ENCODE data around the gene TENT5C.

The TENT5C gene

DNA sequence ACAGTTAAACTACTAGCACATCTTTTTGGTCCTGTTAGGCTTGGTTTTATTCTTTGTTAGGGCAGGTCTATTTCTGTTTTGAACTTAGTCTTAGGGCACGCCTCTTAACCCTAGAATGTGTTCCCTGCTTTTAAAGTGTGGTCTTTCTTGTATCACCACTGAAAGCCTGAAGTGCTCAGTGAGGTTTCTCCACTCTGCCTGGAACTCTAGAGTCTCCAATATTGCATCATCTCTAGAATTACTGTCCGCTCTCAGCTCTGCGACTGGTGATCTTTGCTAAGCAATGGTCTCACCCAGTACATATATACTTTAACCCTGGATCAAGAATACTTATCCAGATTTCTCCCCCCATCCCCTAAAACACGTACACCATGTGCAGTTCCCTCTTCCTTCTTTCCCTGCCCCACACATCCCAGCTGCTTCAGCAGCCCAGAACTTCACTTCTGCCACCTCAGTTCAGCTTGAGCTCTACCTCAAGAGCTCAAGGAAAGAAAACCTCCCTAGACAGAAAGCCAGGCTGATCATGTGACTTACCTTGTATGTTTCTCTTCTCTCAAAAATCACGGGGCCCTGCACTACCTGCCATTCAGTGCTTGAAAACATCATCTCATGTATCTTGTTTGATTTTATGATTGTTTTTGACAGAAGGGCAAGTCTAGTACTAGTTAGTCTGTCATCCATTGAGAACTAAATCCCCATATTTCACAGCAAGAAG is 59.9 kb downstream of the TENT5C start:
- no peak for DNase-seq (ENCODE audit: low read depth)
- no peak overlapping the region for H3K4me3 ChIP-seq (ENCODE audit: low read length)
- TF ChIP-seq, protein P1, sequence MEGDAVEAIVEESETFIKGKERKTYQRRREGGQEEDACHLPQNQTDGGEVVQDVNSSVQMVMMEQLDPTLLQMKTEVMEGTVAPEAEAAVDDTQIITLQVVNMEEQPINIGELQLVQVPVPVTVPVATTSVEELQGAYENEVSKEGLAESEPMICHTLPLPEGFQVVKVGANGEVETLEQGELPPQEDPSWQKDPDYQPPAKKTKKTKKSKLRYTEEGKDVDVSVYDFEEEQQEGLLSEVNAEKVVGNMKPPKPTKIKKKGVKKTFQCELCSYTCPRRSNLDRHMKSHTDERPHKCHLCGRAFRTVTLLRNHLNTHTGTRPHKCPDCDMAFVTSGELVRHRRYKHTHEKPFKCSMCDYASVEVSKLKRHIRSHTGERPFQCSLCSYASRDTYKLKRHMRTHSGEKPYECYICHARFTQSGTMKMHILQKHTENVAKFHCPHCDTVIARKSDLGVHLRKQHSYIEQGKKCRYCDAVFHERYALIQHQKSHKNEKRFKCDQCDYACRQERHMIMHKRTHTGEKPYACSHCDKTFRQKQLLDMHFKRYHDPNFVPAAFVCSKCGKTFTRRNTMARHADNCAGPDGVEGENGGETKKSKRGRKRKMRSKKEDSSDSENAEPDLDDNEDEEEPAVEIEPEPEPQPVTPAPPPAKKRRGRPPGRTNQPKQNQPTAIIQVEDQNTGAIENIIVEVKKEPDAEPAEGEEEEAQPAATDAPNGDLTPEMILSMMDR (conservative IDR thresholded peaks at IDR 0.05; ENCODE audit: low read depth, low read length): no peak

DNA sequence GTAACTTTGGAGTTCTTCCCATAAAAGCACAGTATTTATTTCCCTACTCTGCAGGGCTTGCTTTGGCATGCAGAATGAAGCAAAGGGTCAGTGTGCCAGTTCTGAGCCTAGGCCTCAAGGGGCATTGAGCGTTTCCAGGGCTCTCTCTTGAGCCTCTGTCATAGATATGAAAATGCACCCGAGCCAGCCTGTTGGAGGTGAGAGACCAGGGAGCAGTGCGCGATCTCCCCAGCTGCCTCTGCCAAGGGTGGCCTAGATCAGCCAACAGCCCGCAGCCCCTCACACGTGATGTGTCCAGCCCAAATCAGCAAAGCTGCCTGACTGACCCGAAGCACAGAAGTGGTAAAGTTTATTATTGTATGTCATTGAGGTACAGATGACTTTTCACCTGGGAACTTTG is 63.7 kb downstream of the TENT5C start:
- DNase-seq (ENCODE audit: low read depth): no peak
- TF ChIP-seq, protein P1 (conservative IDR thresholded peaks at IDR 0.05; ENCODE audit: low read depth, low read length): no peak
- H3K4me3 ChIP-seq (ENCODE audit: low read length): no peak overlapping the region

DNA sequence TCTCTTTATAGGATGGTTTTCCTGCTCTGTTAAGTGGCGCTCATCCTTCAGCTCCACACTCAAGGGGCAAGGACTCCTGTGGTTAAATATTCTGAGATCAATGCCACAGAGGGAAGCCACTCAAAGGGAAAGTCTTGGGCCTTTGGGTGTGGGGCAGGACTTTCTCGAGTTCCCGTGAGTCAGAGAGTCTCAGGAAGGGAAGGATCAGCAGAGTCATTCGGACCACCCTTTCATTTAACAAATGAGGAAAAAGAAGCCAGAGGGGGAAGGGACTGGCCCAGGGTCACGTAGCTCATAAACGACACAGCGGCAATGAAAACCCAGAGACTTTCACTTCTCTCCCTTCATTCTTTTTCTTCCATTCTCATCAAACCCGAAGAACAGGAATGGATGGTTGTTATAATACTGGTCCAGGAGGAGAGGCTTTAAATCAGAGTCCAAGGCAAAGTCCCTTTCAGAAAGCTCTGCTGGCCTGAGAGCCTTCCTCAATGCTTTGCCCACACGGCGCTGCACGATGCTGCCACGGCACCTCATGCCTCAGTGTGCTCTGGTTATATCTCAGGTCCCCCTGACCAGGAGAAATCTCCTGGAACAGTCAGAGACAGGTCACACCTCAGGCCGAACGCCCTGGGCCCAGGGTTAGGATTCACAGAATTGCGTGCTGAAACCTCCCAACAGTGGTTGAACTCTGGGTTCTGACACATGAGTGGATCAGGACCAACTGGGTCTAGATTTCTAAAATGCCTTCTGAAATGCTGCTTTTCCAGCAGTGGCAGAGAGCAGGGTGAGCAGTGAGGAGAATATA is 65.3 kb downstream of the TENT5C start:
- TF ChIP-seq, protein P1 (conservative IDR thresholded peaks at IDR 0.05; ENCODE audit: low read depth, low read length): no peak
- DNase-seq (ENCODE audit: low read depth): no peak

DNA sequence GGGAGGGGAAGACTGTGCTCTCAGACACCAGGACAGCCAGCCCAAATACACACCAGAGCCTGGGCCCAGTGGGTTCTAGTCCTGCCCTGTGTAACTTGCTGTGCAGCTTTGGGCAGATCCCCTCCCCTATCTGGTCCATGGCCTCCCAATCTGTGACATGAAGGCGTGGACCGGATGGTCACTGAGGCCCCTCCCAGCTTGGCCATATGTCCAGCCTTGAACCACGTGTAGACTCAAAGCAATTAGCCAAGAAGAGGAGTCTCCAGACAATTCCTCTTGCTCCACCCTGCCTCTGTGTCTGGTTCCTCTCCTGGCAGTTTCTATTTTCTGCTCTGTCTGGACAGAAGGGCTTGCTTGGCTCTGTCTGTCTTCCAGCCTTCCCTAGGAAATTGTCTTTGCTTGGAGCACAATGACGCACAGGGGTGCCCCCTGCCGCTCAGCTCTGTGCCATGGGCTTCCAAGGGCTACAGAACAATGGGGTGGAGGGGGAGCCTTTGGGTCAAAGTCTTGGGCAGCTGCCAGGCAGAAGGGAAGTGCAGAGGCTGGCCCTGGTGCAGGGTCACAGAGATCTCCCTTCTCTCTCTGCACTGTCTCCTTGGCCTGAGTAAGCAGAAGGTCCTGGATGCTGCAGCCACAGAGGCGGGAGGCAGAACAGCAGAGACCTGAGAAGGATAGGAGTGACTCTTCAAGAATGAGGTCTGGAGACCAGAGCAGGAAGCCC is 66.1 kb downstream of the TENT5C start:
- no peak overlapping the region for H3K4me3 ChIP-seq (ENCODE audit: low read length)
- TF ChIP-seq, protein P1 (conservative IDR thresholded peaks at IDR 0.05; ENCODE audit: low read depth, low read length): peak; percentile 56
- DNase-seq (ENCODE audit: low read depth): no peak

More for the DNA sequence above, 65.3 kb downstream of the TENT5C start:
- H3K4me3 ChIP-seq (ENCODE audit: low read length): no peak overlapping the region

DNA sequence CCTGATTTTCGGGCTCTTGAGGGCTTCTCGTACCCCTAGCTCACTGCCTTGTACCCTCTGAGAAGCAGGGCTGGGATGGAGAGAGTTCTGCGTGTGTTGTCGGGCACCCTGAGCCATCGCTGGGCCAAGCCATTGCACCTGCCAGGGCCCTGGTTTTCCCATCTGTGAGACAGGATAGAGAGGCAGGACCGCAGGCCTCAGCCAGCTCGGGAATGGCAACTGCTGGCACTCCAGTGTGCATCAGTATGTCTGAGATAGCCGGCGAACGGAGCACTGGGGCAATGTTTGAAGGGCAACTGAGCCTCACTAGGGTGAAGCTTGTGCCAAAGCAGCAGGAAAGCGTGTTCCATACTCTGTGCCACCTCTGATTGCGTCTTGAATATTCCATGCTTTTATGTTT is 66.9 kb downstream of the TENT5C start:
- DNase-seq (ENCODE audit: low read depth): no peak
- TF ChIP-seq, protein P1 (conservative IDR thresholded peaks at IDR 0.05; ENCODE audit: low read depth, low read length): no peak
- no peak overlapping the region for H3K4me3 ChIP-seq (ENCODE audit: low read length)

DNA sequence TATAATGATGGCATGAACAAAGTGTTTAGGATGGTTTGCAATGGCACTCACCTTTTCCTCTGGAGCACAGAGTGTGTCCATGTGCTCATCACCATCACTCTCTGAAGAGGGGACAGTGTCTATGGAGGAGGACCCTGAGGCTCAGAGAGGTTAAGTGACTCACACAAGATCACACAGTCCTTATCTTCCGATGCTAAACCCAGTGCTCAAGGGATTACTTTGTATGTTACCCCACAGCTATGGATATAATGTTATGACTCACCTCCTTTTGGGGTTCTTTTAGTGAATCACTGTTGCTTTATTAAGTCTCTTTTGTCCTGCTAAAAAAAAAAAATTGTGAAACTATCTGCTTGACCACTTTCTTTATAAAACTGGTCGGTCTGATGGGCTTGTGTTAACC is 67.6 kb downstream of the TENT5C start:
- no peak for DNase-seq (ENCODE audit: low read depth)
- no peak overlapping the region for H3K4me3 ChIP-seq (ENCODE audit: low read length)
- TF ChIP-seq, protein P1 (conservative IDR thresholded peaks at IDR 0.05; ENCODE audit: low read depth, low read length): no peak

Measured in retinal pigment epithelial cell (primary cell).